GDM1 (cell line): Measurements from ENCODE around the gene UNC119B.

Source experiments
- DNase-seq: peaks from one replicate; lab custom pipeline; 2025; lab: John Stamatoyannopoulos, UW

Gene UNC119B

DNA sequence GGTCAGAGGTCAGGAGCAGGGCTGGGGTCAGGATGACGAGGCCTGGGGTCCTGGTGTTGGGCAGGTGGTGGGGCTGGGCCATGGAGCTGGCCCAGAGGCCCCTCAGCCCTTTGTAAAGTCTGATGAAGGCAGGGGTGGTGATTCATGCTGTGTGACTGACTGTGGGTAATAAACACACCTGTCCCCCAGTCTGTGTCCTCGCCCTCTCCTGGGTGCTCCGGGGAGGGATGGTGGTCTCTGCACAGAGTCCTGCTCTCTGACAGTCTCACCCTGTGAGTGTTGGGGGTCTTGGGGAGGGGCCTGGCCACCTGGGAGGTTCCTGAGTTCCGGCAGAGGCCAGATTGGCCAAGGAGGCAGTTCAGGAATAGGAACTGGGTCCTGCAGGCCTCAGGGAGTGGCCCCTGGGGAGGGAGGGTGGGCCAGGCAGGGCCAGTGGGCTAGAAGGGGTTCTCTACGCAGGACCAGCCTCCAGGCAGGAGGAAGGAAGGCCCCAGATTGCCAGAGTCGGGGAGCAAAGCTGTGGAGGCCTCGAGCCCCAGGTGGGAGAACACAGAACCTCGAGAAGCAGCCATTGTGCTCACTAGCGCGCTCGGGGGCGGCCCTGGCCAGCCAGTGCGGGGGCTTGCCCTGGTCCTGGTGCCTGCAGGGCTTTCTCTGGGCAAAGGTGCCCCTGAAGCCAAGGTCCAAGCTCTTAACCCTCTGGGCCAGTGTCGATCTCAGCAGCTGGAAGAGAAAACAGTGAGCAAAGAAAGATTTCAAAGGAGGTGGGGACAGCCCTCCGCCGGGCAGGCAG lies 29.8 kb downstream of the UNC119B start:
- DNase-seq, result no peak

DNA sequence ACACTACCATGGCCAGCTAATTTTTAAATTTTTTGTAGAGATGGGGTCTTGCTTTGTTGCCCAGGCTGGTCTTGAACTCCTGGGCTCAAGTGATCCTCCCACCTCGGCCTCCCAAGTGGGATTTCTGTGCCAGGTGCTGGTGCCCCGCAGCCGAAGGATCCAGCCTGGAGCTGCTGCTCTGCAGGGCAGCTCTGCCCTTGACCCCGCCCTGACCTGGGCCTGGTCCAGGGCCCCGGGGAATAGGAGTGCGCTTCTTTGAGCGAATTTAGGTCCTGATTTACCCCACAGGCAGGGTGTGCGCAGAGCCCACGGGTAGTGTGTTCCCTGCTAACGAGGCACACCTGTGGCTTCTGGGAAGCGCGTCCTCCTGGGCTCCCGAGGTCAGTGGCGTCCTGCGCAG lies 30.6 kb downstream of the UNC119B start:
- no peak for DNase-seq

DNA sequence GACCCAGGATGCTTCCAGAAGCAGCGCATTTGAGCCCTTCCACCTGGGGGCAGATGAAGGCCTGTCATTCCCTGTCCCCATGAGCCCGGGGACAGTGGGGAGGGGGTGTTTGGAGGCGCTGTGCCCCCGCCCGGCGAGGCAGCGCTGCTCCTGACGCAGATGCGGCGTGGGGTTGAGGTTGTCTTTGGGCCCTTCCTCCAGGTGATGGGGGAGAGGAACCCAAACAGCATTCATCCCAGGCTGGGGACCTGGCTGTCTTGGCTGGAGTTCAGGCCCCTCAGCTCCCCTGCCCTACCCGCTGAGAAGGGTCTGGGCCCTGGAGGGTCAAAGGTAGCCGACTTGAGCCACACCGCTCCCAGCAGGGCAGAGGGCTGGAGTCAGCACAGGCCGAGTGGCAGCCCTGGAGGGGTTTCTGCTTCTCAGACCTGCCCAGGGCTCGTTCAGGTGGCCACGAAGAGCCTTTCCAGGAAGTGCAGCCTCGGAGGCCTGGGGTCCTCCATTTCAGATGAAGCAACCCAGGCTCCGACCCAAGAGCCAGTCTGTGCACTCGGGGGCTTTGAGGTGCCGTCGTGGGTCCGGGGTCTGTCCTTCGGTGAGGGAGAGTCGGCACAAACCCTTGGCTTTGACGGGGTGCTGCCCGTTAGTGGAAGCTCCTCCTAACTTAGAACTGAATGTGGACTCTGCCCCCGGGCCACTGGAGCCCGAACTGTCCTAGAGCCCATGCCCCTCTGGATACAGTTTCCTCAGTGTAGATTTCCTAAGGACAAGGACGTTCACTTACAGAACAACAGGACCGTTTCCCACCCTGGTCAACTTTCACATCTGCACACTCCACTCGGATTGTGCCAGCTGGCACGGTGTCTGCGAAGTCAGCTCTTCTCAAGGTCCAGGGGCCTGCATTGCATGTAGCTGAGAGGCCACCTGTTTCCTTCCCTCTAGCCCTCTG lies 31.5 kb downstream of the UNC119B start:
- DNase-seq, result no peak

DNA sequence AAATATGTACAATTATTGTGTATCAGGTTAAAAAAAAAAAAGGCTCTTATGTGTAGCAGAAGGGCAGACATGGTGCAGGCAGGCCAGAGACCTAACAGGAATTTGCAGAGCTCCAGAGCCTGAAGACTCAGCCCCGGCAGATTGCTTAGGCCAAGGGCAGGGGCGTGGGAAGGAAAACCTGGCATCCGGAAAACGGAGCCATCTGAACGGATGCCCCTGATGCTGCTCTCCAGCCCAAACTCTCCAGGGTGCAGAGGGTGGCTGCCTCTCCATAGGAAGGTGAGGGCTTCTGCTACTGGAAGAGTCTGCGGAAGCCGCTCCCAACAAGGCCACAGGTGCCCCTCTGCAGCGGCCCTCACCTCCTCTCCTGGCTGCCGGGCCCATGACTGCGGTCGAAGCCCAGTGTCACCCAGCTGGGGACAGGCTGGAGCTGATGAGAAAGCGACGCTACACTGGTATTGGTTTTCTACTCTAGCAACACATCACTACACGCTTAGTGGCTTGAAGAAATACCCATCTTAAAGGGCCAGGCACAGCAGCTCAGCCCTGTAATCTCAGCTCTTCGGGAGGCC lies 34.8 kb downstream of the UNC119B start:
- DNase-seq, result no peak

DNA sequence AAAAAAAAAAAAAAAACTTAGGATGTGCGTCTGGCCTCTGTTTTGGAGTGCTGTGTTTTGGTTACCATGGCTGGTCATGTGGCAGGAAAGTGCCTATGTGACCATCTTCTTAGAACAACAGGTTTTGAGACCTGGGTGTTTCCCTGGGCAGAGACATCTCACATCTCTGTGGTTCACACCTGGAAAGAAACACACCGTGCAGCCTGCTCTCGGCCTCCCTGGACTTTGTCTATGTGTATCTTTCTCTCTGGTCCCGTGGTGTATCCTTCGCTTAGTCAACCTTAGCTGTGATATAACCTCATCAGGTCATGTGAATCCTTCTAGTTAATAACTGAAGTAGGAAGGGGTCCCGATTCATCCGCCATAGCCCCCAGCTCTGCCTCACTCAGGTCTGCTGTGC lies 38.0 kb downstream of the UNC119B start:
- DNase-seq, result no peak

DNA sequence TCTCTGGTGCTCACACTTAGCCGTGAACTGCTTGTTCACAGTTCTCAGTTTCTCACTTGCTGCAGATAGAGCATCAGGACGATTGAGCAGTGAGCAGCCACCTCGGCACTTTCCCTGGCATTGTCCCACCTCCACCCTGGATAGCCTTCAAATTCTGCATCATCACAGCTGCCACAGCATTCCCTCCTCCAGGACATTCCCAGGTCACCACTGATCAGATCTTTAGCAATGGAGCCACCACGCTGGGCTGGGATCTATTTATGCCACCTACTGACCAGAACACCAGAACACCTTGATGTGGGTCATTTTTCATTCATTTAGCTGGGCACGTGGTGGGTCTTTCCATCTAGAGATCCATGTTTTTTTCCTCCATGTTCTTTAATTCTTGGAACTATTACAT lies 39.0 kb downstream of the UNC119B start:
- DNase-seq, result no peak

DNA sequence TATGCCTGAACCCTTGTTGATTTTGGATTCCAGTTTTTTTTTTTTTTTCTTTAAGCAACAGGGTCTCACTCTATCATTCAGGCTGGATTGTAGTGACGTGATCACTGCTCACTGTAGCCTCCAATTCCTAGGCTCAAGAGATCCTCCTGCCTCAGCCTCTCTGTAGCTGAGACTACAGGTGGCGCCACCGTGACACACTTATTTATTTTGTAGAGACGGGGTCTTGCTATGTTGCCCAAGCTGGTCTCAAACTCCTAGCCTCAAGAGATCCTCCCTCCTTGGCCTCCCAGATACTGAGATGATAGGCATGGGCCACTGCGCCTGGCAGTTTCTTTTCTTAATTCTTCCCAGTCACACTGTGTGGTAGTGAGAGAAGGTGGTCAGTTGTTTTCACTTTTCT lies 40.5 kb downstream of the UNC119B start:
- DNase-seq, result no peak

DNA sequence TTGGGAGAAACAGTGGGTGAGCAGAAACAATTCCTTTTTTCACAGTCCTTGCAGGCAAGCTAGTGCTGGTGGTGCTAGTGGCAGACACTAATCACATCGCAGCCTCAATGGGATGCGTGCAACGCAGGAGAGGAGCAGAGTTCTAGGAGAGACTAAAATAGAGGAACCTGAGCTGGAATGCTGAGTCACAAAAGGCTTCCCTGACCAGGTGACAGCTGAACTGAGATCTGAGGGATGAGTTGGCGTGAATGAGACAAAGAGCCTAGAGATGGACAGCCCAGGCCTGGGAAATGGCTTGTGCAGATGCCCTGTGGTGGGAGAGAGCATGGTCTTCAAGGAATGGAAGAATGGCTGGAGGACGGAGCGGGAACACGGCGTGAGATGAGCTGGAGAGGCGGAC lies 41.1 kb downstream of the UNC119B start:
- peak; percentile 6 for DNase-seq

DNA sequence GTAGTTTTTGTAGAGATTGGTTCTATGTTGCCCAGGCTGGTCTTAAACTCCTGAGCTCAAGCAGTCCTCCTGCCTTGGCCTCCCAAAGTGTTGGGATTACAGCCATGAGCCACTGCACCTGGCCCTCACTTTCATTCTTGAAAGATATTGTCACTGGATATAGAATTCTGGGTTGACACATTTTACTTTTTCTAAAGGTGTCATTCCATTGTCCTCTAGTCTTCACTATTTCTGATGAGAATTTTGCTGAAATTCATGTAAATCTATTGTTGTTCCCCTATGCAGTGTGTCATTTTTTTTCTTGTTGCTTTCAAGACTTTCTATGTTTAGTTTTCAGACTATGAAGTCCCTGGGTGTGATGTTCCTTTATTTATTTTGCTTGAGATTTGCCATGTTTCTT lies 44.5 kb downstream of the UNC119B start:
- no peak for DNase-seq

DNA sequence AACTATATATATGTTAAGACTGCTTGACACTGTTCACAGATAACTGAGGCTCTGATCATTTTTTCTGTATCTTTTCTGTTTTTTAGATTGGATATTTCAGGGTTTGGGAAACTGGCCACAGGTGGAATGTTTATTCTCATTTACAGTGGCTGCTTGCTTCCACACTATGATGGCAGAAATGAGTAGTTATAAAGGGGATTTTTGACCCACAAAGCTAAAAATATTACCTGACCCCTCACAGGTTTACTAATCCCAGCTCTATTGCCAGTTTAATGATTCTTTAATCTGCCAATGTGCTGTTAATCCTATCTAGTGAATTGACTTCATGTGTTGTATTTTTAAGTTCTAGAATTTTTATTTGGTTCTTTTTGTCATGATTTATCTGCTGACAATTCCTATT lies 45.0 kb downstream of the UNC119B start:
- DNase-seq, result no peak

DNA sequence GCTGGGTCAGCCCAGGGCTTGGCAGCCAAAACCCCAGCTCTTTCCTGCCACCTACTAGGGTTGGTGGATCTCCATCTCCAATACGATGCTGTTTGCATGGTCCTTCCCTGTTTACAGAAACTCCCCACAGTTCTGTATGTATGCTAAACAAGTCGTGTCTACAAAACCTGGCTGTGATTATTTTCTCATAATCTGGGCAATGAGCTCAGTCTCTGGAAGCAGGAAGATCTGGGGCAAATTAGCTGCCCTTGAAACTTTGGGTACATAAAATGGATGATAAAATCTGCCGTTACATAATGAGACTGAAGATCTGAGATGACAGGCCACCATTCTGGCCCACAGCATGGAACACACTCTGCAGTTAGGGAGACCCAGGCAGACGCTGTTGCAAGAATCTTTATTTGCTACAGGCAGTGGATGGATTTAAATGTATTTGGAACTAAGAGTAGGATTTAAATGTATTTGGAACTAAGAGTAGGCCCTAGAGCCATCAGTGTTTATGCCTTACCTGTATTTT lies 47.0 kb downstream of the UNC119B start:
- DNase-seq, result no peak

DNA sequence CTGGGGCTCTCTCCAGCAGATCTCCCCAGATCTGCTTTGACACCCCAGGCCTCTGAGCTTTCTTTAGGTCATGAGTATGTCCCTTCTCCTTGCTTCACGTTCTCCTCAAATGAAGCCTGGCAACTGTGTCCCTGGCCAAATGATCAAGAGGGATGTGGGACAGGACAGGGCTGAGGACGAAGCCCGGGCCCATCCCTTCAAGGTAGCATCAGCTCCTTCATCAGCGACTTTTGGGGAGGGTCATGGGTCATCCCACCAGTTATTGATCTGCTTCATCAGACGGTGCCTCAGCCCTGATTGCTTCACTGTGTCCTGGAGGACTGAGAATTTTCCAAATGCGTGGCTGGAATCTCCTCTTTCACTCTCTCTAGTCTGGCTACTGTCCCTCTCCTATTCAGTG lies 47.7 kb downstream of the UNC119B start:
- DNase-seq, result no peak

DNA sequence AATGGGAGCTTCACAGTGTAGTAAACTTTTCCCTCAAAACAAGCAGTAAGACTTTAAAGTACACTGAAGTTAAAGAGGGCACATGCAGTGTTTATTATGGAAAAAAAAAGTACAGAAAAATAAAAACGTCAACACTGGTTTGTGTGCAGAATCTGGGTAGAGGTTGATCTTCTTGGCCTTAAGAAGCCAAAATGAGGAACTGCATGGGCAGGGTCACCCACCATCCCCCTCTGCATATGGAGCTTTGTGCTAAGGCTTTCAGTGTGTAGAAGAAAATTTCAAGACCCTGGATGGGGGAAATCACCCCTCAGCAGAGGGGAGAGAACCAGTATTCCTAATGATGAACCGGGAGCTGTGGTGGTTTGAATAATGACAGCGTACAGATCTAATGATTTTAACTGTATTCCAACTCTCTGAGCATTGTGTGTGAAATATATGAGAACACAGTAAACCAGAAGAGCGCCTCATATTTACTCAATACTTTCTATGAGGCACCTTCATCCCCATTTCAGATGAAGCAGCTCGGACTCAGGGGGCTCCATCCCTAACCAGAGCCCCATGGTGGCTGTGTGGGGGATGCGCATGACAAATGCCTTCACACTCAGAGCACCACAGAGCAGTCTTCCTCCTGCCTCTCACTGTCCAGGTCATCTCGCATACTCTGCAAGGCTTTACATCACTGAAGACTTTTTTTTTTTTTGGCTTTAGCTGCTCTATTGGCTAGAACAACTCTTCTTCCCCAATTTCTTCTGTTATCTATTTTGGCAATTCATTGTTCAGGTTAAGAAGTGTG lies 48.7 kb downstream of the UNC119B start:
- no peak for DNase-seq

DNA sequence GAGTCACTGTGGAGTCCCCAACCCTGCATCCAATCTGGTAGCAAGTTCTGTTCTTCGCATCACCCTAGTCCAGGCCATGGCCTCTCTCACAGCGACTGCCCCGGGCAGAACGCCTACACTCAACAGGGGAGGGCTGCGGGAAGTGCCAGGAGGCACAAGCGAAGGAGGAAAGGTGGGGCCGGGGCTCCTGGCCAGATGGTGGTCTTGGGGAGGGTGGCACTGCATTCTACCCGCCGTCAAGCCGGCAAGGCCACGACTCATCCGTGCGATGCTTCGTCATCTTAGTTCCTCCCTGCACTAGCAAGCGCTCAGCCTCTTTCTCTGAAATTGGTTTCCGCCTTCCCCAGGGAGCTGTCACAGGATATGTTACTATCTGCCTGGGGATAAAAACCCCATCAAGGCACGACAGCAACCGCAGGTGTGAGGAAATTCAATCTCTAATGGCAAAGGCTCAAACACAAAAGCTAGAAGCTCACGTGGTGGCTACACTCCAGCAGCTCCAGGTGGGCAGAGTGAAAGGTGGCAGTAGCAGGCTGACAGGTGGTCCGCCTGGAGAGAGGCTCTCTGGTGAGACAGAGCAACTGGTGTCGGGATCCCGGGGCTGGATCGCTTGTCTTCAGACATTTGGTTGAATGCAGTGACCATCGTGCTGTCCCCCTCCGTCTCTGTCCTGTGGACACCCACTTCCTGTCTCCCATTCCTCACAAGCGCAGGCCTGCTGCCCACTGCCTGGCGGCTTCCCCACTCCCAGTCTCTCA lies 49.5 kb downstream of the UNC119B start:
- no peak for DNase-seq

DNA sequence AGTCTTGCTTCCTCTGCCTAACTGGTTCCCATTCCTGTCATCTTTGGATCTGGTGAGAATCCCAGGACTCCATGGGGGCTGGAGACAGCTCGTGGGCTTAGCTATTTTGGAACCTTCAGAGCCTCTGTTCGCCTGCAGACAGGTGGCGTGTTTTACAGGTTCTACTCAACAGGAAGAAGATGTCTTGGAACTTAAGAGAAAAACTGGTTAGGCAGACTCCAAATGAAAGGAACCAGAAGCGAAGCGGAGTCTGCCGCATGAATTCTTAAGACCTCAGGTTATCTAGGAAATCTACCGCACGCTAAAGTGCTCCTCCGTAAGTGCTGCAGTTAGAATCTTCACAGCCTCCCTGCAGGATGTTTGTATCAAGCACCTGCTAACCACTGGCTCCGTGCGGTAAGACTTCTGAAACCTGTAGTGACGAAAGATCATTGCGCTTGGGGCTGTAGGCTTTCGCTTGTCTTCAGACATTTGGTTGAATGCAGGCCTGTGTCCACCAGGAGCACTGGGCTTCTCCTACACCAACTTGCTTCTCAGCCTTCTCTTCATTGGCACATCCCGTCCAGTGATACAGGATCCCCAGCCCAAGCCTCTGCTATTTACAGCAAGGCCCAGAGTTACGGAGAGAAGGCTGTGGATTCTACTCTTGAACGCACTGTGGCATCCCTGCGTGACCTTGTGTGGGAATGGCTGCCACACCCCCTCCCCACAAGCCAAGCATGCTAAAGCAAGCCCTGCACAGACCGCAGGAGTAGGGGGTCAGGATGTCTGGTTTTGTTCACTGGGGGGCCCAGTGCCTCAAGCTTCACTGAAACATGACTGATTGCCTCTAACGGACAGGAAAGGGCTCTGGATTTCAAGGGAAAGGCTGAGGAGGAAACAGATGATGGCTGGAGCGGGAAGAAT lies 50.3 kb downstream of the UNC119B start:
- DNase-seq, result no peak

DNA sequence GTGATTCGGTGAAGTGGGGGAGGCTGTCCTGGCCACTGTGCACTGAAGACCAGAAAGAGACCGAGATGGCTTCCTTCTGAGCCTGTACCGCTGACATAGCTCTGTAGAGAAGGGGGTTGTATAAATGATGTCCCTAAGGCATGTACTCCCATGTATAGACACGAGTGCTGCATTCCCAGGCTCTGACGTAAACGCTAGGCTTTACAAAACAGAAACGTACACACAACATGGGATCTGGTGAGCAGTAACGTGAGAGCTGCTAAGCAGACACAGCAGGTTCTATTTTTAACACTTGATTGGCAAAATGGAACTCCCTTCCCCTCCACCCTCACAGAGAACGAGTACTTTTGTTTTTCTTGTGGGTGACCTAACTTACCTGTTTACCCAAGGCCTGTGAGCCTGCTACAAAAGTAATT lies 51.3 kb downstream of the UNC119B start:
- DNase-seq, result no peak

DNA sequence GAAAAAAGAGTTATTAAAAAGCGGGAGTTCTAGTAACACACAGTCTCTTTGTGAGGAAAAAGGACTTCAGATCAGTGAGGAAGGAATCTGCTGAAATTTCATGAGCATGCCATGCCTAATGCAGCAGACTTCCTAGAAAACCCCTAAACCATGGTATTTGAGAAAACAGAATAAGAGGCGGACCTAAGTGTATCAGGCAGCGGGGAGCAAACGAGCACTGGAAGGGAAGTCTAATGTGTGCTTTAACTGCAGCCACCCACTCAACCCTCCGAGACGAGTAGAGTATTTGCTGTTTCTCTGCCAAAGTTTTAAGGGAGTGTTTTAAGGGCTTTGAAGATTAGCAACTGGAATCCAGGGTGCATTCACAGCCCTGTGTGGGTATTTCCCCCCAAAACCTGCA lies 51.8 kb downstream of the UNC119B start:
- no peak for DNase-seq

DNA sequence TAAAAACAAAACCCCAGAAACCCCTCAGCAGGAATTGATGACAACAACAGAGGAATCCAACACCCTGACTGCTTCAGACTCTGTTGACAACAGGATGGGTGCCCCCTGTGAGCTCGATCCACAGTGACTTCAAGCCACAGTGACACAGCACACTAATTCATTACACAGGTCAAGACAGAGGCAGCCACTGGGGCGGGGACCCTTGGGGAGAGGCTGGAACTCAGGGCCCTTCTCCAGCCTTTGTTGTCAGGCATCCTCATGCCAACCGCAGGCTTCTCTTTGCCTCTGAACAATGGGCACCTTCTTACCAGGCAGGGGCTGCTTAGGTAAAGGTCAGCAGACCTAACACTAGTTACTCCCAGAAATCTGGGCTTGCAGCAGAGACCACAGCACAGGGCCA lies 53.0 kb downstream of the UNC119B start:
- no peak for DNase-seq

DNA sequence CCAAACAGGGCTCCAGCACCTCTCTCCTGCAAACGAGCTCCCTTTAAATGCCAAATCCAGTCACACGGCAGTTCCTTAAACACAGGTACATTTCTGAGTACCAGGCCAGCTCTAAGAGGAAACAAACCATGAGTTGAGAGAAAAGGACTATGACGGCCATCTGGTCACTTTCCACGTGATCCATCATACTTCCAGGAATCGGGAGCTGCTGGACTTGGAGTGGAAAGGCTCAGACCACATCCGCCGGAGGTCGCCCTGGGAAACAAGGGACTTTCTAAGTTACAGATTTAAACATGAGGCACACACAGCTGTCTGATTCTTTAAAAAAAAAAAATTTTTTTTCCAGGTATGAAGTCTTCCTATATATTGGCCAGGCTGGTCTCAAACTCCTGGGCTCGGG lies 54.6 kb downstream of the UNC119B start:
- no peak for DNase-seq

DNA sequence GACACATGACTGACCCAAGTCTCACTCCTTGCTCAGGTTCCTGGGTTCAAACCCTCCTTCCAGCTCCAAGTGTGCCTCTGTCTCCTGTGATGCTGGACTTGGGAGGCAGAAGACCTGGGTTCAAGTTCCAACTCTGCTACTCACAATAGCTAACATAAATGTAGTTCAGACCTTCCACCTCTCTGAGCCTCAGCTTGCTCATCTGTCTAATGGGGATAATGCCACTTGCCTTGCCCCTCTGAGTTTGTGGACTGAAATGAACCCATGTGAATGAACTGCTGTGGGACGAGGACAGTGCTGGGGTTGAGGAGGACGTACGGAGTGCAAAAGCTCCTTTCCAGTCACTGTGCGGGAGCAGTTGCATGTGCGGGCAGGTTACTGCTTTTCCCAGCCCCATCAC lies 56.3 kb downstream of the UNC119B start:
- no peak for DNase-seq
